HG02840 (cell line): ENCODE measurements around the gene AHRR.
"Not testable (repeated sequence)": the region's sequence is repeated elsewhere in the genome, so short reads cannot be mapped to it uniquely, and the experiment has no call there.

Experiments
- ATAC-seq: cut with Tn5 transposase; IDR thresholded peaks from one replicate; pipeline ENCODE4 v1.9.1; 2021; ENCODE audit warnings: mild to moderate bottlenecking, moderate library complexity, moderate number of reproducible peaks; ENCODE audit not compliant: unreplicated experiment, low FRiP score

AHRR gene

GRCh38 chr5:405421-405820 is 83.9 kb downstream of the AHRR start:
- no peak for ATAC-seq

- ATAC-seq = no peak
These were observed 84.5 kb downstream of the AHRR start for GRCh38 chr5:406041-406440.

GRCh38 chr5:407051-407450 is 85.5 kb downstream of the AHRR start:
- ATAC-seq = no peak

- ATAC-seq = no peak
These were observed 86.3 kb downstream of the AHRR start for GRCh38 chr5:407801-408268.

- no peak for ATAC-seq
These were observed 89.5 kb downstream of the AHRR start for GRCh38 chr5:410911-411517.

GRCh38 chr5:411728-412127 is 90.2 kb downstream of the AHRR start:
- no peak for ATAC-seq

GRCh38 chr5:414991-415927 is 93.7 kb downstream of the AHRR start:
- not testable (repeated sequence) for ATAC-seq

- no peak for ATAC-seq
These were observed 94.6 kb downstream of the AHRR start for GRCh38 chr5:415928-416635.

GRCh38 chr5:416636-416960 is 95.1 kb downstream of the AHRR start:
- ATAC-seq = no peak

- no peak for ATAC-seq
These were observed 96.0 kb downstream of the AHRR start for GRCh38 chr5:417301-418161.

GRCh38 chr5:418162-419121 is 96.9 kb downstream of the AHRR start:
- ATAC-seq = no peak

- ATAC-seq = no peak
These were observed 98.5 kb downstream of the AHRR start for GRCh38 chr5:419970-420369.

GRCh38 chr5:420632-421286 is 99.2 kb downstream of the AHRR start:
- no peak for ATAC-seq

GRCh38 chr5:421287-421880 is 99.9 kb downstream of the AHRR start:
- no peak for ATAC-seq

GRCh38 chr5:421901-422300 is 100.4 kb downstream of the AHRR start:
- ATAC-seq = no peak

GRCh38 chr5:422323-423232 is 101.1 kb downstream of the AHRR start:
- ATAC-seq = no peak

- no peak for ATAC-seq
These were observed 101.7 kb downstream of the AHRR start for GRCh38 chr5:423233-423565.
